Erythroblast (primary cell): Measurements from ENCODE around the gene ZFR.

ENCODE experiments used
- GATA1 ChIP-seq: IDR thresholded peaks from 2 replicates; pipeline ENCODE4 v1.6.1; 2011; ENCODE audit warnings: low read depth, mild to moderate bottlenecking, control low read depth, low read length, moderate library complexity
- POLR2A ChIP-seq: IDR thresholded peaks from 2 replicates; pipeline ENCODE4 v1.6.1; 2011; ENCODE audit warnings: mild to moderate bottlenecking, low read length

GRCh38 chr5:32304622-32305021, 139.9 kb downstream of the ZFR start:
- TF ChIP-seq POLR2A (no peak), GATA1 (no peak)
